Measurements from ENCODE around the gene AGBL1.
"Not testable (repeated sequence)": the region's sequence is repeated elsewhere in the genome, so short reads cannot be mapped to it uniquely, and the experiment has no call there.

Gene AGBL1

DNA sequence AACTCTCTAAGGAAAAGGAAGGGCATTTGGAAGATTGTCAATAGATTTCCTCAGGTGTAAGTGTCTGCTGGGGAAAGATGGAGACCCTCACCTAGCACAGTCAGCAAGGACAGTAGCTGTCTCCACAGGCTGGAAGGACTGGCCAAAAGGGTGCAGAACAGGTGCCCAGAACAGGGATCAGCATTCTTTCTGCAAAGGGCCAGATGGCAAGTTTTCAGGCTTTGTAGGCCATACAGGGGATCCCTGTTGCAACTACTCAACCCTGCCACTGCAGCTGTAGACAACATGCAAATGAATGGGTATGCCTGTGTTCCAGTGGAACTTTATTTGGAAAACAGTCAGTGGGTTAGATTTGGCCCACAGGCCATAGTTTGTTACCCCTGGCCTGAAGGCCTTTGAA is 8.1 kb downstream of the AGBL1 start:
- no peak for DNase-seq

DNA sequence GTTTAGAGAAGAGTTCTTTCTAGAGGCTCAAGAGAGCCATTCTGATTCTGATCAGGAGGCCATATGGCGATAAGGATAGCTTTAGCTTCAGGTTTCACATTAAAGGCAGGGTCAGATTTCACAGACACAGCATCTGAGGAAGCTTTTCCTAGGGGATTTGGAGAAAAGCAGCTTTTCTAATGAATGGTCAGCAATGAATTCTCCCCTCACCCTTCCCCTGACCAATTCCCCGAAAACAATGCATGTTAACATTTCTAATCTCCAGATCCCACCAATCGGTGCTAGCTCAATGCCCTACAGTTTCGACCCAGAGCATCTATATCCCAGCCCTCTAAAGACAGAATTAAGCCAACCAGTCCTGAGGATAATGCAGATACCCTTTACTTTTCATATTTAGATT is 9.8 kb downstream of the AGBL1 start:
- no peak for DNase-seq

DNA sequence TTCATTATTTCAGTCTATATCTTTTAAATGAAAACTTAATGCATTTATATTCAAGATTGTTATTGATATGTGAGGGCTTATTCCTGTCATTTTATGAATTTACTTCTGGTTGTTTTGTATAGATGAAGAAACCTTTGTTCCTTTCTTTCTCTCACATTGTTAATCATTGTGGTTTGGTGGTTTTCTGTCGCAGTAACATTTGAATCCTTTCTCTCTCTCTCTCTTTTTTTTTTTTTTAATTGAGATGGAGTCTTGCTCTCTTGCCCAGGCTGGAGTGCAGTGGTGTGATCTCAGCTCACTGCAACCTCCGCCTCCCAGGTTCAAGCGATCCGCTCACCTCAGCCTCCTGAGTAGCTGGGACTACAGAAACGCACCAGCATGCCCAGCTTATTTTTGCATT is 22.1 kb downstream of the AGBL1 start:
- DNase-seq, result no peak

DNA sequence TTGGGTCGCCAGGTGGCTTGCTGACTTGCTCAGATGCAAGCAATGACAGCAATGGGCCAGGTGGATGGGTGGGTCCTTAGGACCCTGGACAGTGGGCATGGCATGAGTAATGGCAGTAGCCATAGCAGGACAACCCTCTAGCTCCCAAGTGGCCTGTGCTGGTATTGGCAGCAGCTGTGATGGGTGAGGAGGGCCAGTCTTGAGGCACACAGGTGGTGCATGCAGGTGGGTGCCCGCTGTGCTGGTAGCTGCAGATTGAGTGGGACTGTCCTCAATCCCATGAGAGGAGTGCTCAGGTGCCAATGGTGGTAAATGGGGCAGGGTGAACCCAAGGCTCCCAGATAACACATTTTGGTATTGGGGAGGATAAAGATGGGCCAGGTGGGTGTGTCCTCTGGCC is 24.2 kb downstream of the AGBL1 start:
- DNase-seq, result no peak

DNA sequence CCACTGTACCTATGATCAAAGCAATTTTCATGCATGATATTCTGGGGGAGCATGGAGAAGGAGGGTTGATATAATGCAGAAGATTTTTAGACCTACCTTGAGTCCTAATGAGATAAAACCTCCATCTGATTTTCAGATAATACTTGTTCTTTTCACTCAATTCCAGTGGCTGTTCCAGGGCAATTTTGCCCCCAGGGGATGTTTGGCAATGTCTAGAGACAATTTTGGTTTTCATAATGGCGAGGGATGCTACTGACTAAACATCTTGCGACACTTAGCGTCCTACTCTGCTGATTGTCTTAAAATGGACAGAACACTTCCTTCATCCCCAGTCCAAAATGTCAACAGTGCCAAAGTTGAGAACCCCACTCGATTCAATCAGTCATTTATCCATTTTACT is 26.6 kb downstream of the AGBL1 start:
- DNase-seq, result no peak

DNA sequence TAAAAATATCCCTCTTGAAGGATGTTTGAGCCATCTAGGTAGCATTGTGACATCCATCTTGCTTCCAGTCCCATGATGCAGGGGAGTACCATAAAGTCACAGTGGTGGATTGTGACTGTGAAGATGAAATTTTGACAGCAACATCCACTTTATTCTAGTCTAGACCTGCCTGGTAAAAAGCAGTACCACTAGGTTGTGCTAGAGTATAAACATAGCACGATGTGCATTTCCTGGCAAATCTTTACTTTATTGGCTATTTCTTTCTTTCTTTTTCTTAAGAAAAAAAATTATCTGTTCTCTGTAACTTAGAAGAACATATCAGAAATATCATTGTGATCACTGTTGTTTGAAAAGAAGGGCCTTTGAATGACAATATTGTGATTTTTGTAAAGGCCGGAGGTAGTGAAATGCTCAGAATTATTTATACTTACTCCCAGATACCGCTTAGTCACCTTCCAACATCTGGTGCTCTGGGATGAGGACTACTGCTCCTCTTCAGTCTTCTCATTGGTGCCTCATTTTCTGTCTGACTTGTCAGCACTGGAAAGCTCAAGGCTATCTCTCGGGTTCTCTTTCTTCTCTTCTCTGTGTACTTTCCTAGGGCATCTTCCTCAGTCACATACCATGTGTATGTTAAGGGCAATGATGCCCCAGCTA is 35.6 kb downstream of the AGBL1 start:
- no peak for DNase-seq

DNA sequence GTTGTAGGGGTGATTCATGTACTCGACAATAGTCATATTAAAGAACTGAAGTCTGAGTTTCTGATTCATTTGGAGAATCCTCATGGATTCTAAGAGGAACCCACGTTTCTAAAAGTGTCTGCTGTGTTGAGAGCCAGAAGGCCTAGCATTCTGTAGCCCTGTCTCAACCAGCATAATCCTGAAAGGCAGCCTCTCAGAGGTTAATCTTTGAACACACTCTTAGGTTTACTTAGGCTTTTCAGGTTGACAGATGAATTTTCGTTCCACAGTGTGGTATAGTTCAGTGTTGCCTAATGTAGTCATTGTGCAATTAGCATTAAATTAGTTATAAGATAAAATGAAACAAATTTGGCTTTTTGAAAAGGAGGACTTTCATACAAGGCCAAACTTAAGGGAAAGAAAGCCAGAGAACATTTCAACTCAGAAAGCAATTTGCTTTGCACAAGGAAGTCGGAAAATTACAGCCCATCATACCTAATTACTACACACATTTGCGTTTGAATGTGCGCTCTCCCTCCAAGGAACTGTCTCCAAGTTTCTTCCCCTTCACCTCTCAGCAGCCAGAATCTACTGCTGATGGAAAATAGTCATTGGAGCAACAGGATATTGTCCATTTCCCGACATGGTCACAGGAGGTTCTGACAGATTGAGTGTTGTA is 42.0 kb downstream of the AGBL1 start:
- DNase-seq, result no peak

DNA sequence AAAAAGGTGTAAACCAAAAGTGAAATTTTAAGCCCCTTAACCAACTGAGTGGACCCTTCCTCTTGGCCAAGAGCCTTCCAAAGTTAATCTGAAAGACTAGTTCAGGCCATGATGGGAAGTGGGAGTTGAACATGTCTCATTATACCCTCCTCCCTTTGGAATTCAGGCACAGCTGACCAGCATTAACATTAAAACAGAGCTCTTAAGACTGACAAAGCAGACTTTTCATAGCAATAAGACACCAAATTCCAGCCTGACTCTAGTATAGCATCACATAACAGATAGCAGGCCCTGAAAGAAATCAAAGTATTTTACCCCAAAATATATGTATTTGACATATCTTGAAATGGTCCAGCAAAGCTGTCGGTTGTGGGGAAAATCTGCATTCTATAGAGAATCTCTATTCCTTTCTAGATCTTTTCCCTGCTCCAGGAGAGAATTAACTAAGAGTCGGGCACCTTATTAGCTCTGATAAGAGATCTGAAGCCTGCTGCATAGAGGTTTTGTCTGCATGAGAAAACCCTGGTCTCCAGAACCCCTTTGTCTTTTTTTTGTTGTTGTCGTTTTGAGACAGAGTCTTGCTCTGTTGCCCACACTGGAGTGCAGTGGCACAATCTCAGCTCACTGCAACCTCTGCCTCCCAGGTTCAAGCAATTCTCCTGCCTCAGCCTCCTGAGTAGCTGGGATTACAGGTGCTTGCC is 43.2 kb downstream of the AGBL1 start:
- DNase-seq, result not testable (repeated sequence)

DNA sequence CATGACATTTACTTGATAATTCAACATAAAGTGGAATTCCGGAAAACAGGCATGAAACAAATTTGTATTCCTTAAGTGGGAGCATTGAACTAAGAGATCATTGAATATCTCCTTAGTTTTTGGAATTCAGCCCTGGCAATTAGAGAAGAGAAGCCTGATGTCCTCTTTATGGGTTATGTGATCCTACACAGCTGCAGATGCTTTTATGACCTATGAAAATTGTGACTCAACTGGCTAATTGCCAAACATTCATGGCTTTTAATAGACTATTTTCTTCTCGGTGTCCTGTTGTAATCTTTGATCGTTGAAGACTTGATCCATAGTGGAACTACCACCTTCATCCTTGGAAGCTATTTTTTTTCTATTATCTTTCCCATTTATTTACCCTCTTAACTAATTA is 46.1 kb downstream of the AGBL1 start:
- no peak for DNase-seq

DNA sequence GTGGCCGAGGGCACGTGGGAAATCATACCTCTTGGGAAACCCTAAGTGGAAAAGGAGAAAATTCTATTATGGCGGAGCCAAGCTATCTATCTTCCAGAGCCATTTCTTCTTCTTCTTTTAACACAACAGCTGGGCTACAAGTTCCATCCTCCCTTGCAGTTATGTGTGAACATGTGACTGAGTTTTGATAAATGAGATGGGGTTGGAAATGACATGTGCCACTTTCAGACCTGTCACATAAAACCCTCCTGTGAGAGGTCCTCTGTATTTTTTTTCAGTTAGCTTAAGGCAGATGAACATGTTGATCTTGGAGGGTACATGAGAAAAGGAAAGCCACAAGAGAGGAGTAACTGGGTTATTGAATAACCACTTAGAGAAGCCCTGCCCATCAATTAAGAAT is 47.9 kb downstream of the AGBL1 start:
- no peak for DNase-seq

DNA sequence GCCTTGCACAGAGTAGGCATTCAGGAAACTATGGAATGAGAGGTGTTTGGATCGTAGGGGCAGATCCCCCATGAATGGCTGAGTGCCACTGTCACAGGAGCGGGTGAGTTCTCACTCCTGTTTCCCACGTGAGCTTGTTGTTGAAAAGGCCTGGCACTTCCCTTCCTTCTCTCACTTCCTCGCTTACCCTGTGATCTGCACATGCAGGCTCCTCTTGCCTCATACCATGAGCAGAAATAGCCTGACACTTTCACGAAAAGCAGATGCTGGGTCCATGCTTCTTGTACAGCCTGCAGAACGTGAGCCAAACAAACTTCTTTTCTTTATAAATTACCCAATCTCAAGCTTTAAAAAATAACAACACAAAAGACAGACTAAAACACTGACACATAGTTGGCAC is 55.4 kb downstream of the AGBL1 start:
- DNase-seq, result no peak

DNA sequence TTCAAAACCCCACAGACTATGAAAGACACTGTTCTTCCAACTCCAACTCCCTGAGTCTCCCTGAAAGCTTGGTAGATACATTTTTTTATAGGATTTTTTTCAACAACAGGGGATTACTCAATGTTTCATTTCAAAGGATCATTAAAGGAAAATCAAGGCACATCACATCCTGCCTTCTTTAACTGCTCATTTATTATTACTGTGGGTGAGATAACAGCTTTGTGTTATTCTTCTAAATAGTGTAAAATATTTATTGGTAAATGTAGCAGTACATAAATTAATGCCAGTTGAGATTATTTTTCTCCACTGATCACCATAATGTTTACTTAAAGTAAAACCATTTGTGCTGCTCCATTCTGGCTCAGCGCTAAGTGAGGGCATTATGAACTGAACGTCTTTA is 57.2 kb downstream of the AGBL1 start:
- DNase-seq, result no peak

DNA sequence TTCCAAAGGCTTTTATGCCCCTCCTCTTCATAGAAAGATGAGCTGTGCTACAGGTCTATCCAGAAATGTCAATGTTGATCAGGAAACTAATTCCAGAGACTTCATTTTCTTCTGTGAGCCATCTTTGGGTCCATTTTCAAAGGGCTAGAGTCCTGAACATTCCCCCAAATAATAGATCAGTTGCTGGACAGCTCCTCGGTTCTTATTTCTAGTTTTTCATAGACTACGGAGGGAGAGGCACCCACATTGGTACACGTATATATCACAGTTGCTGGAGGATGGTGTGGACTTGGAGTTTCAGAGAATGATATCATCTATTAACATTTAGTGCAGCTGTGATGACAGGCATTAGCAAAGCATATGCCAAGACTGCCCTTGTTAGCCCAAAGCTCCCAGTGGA is 59.1 kb downstream of the AGBL1 start:
- DNase-seq, result no peak

DNA sequence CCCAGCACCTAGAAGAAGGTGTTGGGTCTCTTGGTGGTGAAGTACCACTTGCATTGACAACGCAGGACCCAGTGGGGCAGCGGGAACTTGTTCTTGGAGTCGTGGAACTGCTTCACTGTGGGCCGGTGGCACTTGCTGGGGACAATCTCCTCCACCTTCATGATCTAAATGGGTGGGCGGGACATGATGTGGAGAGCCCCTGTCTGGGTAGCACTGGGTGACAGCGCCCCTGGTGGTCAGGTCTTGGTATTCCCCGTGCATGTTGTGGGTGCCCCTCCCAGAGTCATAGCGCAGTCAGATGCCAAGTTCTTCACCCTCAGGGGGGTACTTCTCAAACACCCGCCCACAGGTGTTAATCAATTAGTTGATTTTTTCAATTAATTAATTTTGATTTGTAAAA is 60.2 kb downstream of the AGBL1 start:
- peak; percentile 14 for DNase-seq

DNA sequence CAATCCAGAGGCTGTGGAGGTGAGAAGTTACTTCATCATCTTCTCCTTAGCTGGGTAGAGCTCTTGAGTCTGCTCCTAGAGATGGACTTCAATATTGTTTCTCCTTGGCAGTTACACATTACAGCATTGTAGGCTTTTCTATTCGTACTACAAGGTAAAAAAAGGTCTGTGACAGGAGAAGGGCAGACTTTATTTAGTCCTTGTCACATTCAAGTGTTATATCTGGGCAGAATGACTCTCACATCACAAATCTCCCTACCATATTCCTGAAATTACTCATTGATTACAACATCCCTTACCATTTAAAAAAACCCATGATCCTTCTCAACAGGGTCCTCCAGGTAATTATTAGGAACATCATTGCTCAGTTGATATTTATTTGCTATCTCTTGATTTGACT is 75.0 kb downstream of the AGBL1 start:
- DNase-seq, result no peak

DNA sequence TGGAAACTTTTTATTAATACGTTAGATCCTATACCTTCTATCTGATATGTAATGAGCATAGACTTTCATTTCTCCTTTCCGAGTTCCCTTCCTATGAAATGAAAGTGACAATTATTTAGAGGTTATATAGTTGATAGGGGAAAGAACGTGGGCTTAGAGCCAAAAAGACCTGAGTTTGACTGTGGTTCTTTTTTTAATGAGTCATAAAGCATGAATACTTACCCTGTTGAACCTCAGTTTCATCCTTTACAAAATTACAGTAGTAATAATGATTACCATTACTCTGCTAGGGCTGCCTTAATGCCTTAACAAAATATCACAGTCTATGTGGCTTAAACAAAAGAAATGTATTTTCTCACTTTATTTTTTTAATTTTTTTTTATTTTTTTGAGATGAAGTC is 75.9 kb downstream of the AGBL1 start:
- no peak for DNase-seq

DNA sequence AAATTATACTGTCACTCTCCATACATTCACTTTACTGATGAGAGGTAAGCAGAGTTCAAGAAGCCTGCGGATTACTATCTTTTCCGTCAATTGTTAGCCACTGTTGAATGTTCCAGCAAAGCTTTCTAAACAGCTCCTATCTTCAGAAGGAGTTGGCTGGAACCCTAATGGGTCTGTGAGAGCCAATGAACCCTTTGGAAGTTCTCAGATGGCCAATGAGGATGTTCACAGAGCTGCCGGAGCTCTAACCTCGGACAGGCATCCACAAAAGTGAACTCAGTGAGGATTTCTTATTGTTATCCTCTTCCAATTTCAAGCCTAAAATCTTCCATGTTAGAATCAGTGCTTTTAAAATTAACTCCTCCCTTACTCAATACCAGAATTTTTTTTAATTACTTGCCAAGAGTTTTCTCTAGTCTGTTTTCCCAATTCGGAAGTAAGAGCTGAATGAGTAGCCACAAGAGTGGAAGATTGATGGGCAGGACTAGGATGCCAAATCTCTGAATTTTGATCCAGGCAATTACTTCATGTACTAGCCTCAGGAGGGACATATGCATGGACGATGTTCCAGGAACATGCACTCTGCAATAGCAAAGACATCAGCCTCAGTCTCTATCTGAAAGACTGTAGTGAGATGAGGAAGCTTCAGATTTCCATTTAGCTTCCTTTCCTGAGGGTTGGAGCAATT is 78.1 kb downstream of the AGBL1 start:
- no peak for DNase-seq

DNA sequence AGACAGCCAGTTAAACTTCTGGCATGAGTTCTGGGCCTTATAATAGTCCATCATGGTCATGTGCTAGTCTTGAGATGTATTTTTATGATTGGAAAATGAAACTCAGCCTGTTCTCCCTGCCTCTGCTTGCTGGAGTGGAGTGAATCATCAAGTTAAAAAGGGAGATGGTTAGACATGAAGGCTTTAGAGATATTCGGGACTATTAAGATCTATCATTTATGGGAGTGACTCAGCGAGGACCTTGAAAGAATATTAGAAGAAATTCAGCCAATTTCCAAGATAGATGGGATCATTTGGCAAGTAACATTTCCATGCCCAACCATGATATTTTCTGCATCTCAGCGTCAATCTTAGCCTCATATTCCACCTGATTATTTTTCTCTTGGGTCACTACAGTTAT is 79.8 kb downstream of the AGBL1 start:
- no peak for DNase-seq

DNA sequence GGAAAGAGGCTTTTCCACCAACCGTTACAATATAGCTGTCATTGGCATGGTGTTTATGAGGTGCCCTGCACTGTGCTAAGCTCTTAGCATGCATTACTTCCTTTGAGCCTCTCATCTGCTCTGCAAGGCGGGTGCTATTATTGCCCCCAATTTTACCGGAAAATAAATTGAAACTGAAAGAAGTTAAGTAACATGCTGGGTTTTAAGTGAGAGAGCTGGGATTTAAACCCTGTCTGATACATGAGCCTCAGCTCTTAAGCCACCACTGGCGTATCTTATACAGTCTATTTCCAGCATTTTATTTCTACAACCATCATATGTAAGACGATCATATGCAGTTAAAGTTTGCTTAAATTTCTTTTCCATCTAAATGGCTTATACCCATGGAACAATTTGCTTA is 81.6 kb downstream of the AGBL1 start:
- no peak for DNase-seq

DNA sequence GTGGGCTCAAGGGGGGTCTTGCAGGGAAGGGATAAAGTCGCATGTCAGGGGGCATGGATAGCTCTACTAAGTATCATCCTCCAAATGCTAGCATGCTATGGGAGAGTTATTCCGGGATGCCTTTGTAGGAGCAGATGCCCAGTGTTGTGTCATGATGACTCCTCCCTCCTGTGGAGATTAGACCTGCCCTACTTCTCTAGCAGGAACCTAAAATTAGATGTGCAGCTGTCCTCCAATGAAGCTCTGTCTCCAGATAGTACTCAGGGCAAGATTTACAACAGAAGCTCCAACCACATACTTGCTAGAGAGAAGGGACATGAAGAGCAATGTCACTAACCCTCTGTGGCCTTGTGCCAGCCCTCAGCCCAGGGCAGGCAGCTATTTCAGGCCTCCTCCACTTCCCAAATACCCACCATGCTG is 82.5 kb downstream of the AGBL1 start:
- no peak for DNase-seq

DNA sequence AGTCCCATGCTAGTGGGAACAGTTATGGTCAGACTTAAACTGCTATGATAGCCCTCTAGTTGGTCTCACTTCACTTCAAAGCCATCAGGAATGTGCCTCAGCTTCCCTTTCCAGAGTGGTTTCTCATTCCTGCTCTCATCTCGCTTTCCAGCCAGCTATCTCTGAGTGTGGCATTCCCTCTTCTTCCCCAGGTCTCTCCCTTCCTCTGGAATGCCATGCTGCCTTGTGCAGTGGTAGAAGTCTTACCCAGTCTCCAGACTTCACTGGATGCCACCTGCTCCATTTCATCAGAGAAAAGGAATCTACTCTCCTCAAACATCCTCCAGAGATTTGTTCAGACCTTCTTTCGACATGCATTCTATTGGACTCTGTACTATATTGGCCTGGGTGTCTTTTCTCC is 83.0 kb downstream of the AGBL1 start:
- DNase-seq, result no peak

DNA sequence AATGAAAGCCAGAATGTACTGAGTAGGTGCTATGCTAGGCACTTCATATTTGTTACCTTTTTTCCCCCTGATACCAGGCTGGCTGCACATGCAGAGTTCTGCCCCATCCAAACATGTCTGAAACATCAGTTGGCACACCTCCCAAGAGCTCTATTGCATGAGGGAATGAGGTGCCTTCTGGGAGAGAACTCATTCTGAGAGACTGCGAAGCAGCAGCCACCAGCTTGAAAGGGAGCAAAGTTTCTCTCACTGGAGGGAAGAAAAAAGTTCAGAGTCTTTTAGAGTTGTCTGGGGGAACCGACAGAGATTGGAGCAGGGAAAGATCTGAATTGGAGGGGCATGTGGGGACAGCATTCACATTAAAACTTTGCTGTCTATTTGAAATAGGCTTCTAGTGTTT is 84.1 kb downstream of the AGBL1 start:
- DNase-seq, result no peak

DNA sequence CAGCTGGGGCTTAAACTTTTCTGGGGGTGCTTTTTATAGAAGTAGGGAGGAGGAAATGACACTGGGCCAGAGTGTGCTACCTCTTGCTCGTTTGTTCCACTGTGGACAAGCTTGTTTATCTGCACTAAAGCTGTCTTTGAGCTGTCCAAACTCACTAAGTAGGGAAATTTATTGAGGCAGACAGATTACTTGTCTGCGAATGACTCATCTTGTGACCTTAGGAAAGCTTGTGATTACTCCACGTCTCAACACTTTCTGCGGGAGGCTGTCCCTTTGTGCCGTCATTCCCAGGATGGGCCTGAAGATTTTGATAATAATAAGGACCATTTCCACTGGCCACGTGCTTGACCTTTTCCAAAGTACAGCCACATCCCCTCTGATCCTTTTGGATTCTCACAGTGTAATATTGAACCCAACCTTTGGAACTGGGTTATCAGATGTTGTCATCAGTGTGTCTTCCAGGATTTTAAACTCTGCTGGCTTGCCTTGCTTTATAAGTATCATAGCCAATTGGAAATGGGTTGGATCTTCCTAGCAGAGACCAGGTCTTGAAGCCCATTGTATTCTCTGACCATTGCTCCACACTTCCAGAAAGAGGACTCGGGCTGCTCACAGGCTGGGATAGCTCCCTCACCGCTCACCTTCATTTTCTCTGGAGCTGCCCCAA is 84.7 kb downstream of the AGBL1 start:
- no peak for DNase-seq

Data from activated CD4-positive, alpha-beta T cell treated with anti-CD3 and anti-CD28 coated beads, Interleukin-2, Interleukin-6, amounts not matched to agents 100 ng/mL and 50 ng/mL, durations not matched to agents 16 hours and 8 hours (primary cell).